Naive B cell (primary cell): Measurements from ENCODE around the gene ELOVL1. TPM values are rescaled to one million over a fixed set of nuclear protein-coding genes. Genes with fewer than 3 reads are reported as not detected.
A peak's percentile ranks its signal among the peaks of the same experiment; 100 is the strongest.
"Not testable (repeated sequence)": the region's sequence is repeated elsewhere in the genome, so short reads cannot be mapped to it uniquely, and the experiment has no call there.

Source experiments
- ATAC-seq, 2 donors: fragments of 150-1000 bp; cut with Tn5 transposase; 2 replicates each; pipeline ENCODE4 v1.10.0; 2021; ENCODE audit warnings: low read depth in 2 of 2, mild to moderate bottlenecking in 2 of 2, moderate library complexity in 2 of 2
- DNase-seq: peaks from one replicate; pipeline ENCODE4 v3.0.0; 2022
- H3K27ac Mint-ChIP-seq, 6 donors: one replicate each; pipeline ENCODE4 v1.8.0; 2020 to 2022; ENCODE audit warnings: mild to moderate bottlenecking in 6 of 6, mixed read lengths in 6 of 6, moderate library complexity in 5 of 6, inconsistent platforms in 2 of 6
- H3K27me3 Mint-ChIP-seq, 3 donors: one replicate each; pipeline ENCODE4 v1.8.0; 2021 to 2022; ENCODE audit warnings: mixed read lengths in 3 of 3, mild to moderate bottlenecking in 1 of 3
- H3K36me3 Mint-ChIP-seq, 2 donors: one replicate each; pipeline ENCODE4 v1.8.0; 2020 to 2022; ENCODE audit warnings: mixed read lengths in 2 of 2, inconsistent platforms in 1 of 2, mild to moderate bottlenecking in 1 of 2
- H3K4me1 Mint-ChIP-seq, 3 donors: one replicate each; pipeline ENCODE4 v1.8.0; 2020 to 2022; ENCODE audit warnings: mixed read lengths in 3 of 3, inconsistent platforms in 1 of 3, mild to moderate bottlenecking in 1 of 3, moderate library complexity in 1 of 3
- H3K4me3 Mint-ChIP-seq, 8 donors: one replicate each; pipeline ENCODE4 v1.8.0; 2020 to 2022; ENCODE audit warnings: mild to moderate bottlenecking in 8 of 8, mixed read lengths in 8 of 8, moderate library complexity in 8 of 8, inconsistent platforms in 2 of 8
- H3K9me3 Mint-ChIP-seq, 7 donors: one replicate each; pipeline ENCODE4 v1.8.0; 2020 to 2022; ENCODE audit warnings: mixed read lengths in 7 of 7, mild to moderate bottlenecking in 5 of 7, inconsistent platforms in 2 of 7, moderate library complexity in 1 of 7
- polyA plus RNA-seq, 6 donors: library from polyadenylated mRNA; unstranded; fragments of 300-500 nt; fragmentation: Illumina TruSeq; gene quantifications; one replicate each; pipeline ENCODE4 v1.2.3, GENCODE V29; 2021; ENCODE audit warnings: low read depth in 6 of 6

ELOVL1 gene
- polyA plus RNA-seq, 6 donors from 2014 or later = 55.8 to 91.0 (median 69.4) TPM

DNA sequence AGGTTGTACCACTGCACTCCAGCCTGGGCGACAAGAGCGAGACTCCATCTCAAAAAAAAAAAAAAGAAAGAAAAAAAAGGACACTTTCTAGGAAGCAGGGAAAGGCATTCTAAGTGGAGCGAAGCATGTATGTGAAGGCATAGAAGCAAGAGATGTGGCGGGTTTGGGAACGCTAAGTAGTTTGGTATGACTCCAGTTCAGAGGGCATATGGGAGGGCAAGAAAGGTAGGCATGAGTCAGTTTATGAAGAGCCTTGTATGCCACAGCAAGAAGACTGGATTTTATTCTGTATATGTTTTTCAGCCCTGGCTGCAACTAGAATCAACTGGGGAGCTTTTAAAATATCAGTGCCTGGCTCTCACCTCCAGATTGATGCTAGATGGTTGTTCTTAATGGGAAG is 4.4 kb upstream of the ELOVL1 start:
- no peaks in the 10 kb centered on the region for H3K9me3 Mint-ChIP-seq
- H3K4me3 Mint-ChIP-seq = no peak overlapping the region
- DNase-seq = no peak
- peak overlapping the region in 2 of 6 donors; percentile 35 to 36 for H3K27ac Mint-ChIP-seq
- no peaks in the 10 kb centered on the region for H3K36me3 Mint-ChIP-seq
- H3K4me1 Mint-ChIP-seq = peaks cover 26 to 30% (median 29%) of the 10 kb centered on the region in 3 donors
- H3K27me3 Mint-ChIP-seq = no peaks in the 10 kb centered on the region
- no peak for ATAC-seq

DNA sequence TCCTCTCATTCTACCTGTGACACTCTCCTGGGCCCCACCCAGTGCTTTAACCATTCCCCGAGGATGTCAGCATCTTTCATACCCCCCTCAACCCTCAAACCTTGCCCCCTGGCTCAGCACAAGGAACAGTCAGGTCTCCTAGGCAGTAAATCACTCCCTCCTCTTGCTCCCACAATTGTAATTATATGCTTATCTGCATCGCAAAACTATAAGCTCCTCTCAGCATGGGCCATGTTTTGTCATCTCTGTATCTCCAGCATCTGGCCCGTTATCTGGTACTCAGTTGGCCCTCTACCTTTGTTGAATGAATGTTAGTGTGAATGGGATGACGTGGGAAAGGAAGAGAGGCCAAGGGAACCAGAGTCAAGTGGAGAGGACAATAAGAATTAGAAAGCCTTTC is 2.8 kb upstream of the ELOVL1 start:
- no peak for ATAC-seq
- no peaks in the 10 kb centered on the region for H3K27me3 Mint-ChIP-seq
- H3K4me1 Mint-ChIP-seq = peaks cover 34 to 40% (median 37%) of the 10 kb centered on the region in 3 donors
- peak overlapping the region in 4 of 8 donors; percentile 36 to 73 (median 50) for H3K4me3 Mint-ChIP-seq
- H3K36me3 Mint-ChIP-seq = no peaks in the 10 kb centered on the region
- no peak for DNase-seq
- H3K27ac Mint-ChIP-seq = peak overlapping the region; percentile 4 to 78 (median 55)
- no peaks in the 10 kb centered on the region for H3K9me3 Mint-ChIP-seq

DNA sequence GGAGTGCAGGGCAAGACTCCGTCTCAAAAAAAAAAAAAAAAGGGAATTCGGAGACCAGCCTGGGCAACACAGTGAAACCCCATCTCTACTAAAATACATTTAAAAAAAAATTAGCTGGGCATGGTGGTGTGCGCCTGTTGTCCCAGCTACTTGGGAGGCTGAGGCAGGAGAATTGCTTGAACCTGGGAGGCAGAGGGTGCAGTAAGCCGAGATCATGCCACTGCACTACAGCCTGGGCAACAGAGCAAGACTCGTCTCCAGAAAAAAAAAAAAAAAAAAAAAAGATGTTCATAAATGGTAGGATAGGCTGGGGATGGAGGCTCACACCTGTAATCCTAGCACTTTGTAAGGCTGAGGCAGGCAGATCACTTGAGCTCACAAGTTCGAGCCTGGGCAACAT is 2.0 kb upstream of the ELOVL1 start:
- not testable (repeated sequence) for DNase-seq, H3K36me3 Mint-ChIP-seq, ATAC-seq, H3K9me3 Mint-ChIP-seq, H3K27me3 Mint-ChIP-seq
- Mint-ChIP-seq H3K27ac (peak overlapping the region in 1 of 6 donors; percentile 43), H3K4me1 (peaks cover 40 to 46% (median 43%) of the 10 kb centered on the region in 3 donors), H3K4me3 (peak overlapping the region in 2 of 8 donors; percentile 57 to 99)

DNA sequence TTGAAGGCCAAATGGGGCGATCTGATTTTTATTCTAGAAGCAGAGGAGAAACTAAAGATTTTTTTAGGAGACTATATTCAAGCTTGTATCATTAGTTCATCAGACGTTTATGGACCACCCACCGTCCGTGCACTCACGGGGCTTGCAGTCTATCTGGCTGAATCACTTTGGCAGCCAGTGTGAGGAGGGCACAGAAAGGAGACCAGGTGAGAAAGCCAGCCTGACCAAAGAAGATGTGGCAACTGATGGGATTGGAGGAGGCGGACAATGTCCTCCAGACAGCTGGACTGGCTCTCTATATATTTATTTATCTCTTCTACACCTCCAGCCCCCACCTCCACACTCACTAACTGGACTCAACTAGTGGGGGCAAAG is 822 bp upstream of the ELOVL1 start:
- no peaks in the 10 kb centered on the region for H3K27me3 Mint-ChIP-seq
- H3K36me3 Mint-ChIP-seq = peaks cover 7 to 9% of the 10 kb centered on the region in 2 donors
- no peaks in the 10 kb centered on the region for H3K9me3 Mint-ChIP-seq
- no peak for ATAC-seq
- peaks cover 43 to 53% (median 47%) of the 10 kb centered on the region in 3 donors for H3K4me1 Mint-ChIP-seq
- DNase-seq = no peak
- peak overlapping the region; percentile 85 to 99 (median 90) for H3K27ac Mint-ChIP-seq
- H3K4me3 Mint-ChIP-seq = peak overlapping the region; percentile 84 to 99 (median 92)

DNA sequence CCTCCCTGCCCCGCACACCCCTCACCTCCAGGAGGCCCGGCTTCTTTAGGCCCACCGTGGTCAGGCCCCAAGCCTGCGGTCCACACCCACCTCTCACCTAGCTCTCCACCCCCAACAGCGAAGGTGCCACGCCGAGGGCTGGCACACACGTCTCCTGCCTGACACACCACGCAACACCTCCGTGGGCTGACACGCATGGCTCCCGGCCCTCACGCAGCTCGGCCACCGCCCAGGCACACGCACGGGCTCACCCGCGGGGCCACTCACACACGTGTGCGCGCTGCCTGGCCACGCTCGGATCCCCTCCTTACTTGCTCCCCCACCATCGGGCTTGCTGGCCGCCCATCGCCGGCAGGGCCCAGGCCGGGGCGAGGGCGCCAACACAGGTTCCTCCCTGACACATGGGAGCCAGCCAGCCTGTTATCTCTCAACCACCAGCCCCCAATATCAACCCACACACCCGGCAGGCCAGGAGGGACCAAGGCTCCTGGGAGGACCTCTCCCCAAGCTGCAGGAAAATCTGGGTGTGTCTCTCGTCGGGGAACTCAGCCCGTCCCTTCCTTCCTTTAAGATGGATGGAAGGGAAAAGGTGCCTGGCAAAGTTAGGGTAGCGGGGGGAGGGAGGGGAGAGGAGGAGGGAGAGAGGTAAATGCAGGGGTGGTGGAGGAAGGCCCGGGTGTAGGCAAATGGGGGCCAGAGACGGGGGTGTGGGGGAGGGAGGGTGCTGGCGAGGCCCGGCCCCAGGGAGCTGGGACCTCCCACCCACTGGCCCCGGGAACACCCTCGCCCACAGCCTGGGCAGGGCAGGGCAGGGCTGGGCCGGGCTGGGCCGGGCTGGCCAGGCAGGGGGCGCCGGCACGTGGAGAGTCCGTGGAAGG is 546 bp downstream of the ELOVL1 start:
- ATAC-seq (peak; percentile 19 to 20), DNase-seq (no peak)
- Mint-ChIP-seq H3K4me3 (peak overlapping the region; percentile 84 to 93 (median 90)), H3K4me1 (peaks cover 43 to 53% (median 47%) of the 10 kb centered on the region in 3 donors), H3K27me3 (no peaks in the 10 kb centered on the region), H3K27ac (peak overlapping the region; percentile 69 to 92 (median 90)), H3K9me3 (no peaks in the 10 kb centered on the region), H3K36me3 (peaks cover 8 to 9% of the 10 kb centered on the region in 2 donors)

DNA sequence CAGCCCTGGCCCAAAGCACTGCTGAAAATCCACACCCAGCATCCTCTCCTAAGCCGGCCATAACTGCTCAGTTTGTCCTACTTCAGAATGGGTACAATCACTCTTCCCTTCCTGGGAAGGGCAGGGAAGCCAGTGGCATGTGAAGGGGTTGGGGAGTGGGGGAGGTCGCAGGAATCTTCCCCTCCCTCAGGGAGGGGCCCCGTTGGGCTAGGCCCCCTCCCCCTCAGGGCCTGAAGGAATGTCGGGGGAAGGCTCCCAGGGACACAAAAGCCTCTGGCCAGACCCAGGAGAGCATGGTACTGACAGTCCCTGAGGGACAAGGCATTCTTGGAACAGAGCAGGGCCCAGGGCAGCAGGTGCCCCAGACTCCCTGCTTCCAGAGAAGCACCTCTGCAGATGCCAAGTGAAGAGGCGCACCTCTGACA is 1.2 kb downstream of the ELOVL1 start:
- H3K9me3 Mint-ChIP-seq = no peaks in the 10 kb centered on the region
- H3K36me3 Mint-ChIP-seq = peaks cover 9 to 14% of the 10 kb centered on the region in 2 donors
- peak overlapping the region; percentile 69 to 92 (median 90) for H3K27ac Mint-ChIP-seq
- H3K4me1 Mint-ChIP-seq = peaks cover 43 to 53% (median 47%) of the 10 kb centered on the region in 3 donors
- DNase-seq (no peak), ATAC-seq (no peak)
- peak overlapping the region; percentile 84 to 93 (median 90) for H3K4me3 Mint-ChIP-seq
- no peaks in the 10 kb centered on the region for H3K27me3 Mint-ChIP-seq

DNA sequence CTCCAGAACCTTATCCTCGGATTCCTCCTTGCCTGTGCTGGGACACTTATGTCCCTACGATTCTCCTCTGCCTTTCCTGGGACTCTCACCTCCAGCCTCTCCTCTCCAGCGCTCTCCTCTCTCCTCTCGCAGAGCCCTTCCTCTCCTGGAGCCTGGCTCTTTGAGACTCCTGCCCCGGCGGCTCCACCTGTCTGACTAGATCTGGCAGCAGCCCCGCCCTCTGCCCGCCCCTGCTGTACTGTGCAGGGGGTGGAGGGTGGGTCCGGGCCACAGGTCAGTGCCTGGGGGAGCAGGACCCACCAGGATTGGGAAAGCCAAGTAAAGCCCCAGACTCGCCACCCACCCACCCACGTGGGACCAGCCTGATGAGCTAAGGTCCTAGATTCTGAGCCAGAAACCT is 1.6 kb downstream of the ELOVL1 start:
- H3K27ac Mint-ChIP-seq = peak overlapping the region in 4 of 6 donors; percentile 42 to 93 (median 86)
- H3K4me1 Mint-ChIP-seq = peaks cover 39 to 53% (median 47%) of the 10 kb centered on the region in 3 donors
- H3K36me3 Mint-ChIP-seq = peaks cover 9 to 18% of the 10 kb centered on the region in 2 donors
- peak overlapping the region; percentile 52 to 93 (median 88) for H3K4me3 Mint-ChIP-seq
- no peak for ATAC-seq
- H3K27me3 Mint-ChIP-seq = no peaks in the 10 kb centered on the region
- no peak for DNase-seq
- no peaks in the 10 kb centered on the region for H3K9me3 Mint-ChIP-seq

DNA sequence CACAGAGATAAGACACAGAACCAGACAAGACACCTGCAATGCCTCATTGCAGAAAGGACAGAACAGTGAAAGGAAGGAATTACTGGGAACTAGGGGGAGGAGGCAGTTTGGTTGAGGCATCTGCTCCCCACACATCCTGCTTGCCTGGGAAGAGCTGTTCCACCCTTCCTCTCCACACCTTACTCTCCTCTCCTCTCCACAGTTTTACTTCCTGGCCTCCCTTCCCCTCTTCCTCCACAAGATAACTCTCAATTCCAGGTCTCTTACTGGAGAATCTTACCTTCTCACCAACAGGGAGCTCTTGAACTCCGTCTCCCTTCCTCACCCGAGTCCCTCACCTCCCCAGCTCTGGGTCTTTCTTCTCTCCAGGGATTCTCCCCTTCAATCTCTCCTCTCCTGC is 2.1 kb downstream of the ELOVL1 start:
- no peaks in the 10 kb centered on the region for H3K9me3 Mint-ChIP-seq
- no peaks in the 10 kb centered on the region for H3K27me3 Mint-ChIP-seq
- ATAC-seq (no peak), DNase-seq (no peak)
- H3K4me3 Mint-ChIP-seq = peak overlapping the region; percentile 55 to 89 (median 73)
- H3K27ac Mint-ChIP-seq = peak overlapping the region in 5 of 6 donors; percentile 3 to 93 (median 82)
- H3K36me3 Mint-ChIP-seq = peaks cover 9 to 19% of the 10 kb centered on the region in 2 donors
- peaks cover 34 to 49% (median 44%) of the 10 kb centered on the region in 3 donors for H3K4me1 Mint-ChIP-seq

DNA sequence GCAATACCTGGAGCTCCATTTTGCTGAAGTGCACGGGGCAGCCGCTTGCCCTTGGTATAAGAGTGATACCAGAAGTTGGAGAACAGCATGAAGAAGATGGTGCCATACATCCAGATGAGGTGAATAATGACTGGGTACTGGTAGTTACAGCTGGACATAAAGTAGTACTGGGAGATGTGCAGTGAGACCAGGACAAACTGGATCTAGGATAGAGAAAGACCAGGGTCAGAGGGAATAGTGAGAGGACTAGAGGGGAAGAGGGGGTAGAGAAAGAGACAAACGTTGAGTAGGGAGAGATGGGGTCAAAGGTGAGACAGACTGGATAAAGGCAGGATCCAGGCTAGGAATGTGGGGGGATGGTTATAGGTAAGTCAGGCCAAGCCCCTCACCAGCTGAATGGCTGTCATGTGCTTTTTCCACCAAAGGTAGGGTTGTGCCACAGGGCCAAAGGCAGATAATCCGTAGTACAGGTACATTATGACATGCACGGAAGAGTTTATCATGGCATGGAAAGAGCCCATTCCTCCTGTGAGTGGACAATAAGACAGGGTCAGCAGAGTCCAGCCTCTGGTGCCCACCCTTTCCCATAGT is 3.8 kb downstream of the ELOVL1 start:
- peaks cover 33 to 50% (median 47%) of the 10 kb centered on the region in 3 donors for H3K4me1 Mint-ChIP-seq
- H3K27ac Mint-ChIP-seq = peak overlapping the region in 3 of 6 donors; percentile 29 to 87 (median 73)
- peaks cover 9 to 19% of the 10 kb centered on the region in 2 donors for H3K36me3 Mint-ChIP-seq
- no peaks in the 10 kb centered on the region for H3K9me3 Mint-ChIP-seq
- H3K27me3 Mint-ChIP-seq = no peaks in the 10 kb centered on the region
- ATAC-seq (no peak), DNase-seq (no peak)
- H3K4me3 Mint-ChIP-seq = peak overlapping the region in 2 of 8 donors; percentile 71 to 86

DNA sequence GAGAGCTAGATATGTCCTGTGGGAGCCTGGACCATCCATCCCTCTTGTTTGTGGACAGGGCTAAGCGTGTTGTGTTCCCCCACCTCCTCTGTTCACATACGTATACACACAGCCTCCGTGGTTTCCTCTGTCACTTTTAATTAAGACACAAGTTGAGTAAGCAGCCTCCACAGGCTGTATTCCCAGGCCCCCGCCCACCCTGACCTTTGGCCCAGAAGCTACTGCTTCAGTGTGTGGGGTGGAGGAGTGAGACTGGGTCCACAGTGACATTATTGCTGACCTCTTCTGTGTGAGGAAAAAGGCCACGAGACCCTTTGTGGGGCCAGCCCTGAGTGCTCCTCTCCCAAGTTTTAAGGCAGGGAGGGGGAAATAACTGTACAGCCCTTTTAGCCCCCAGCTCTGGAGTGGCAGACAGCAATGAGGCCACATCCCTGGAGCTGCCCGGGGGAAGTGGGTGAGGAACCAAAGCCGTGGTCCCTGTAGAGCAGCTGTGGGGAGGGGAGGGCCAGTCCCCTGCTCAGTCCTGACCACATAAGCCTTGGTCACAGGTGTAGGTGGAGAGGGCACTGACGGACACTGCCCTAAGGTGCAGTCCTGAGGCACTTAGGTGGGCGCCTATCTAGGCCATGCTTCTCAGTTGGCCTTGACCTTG is 4.4 kb downstream of the ELOVL1 start:
- H3K36me3 Mint-ChIP-seq = peaks cover 9 to 19% of the 10 kb centered on the region in 2 donors
- peaks cover 33 to 51% (median 43%) of the 10 kb centered on the region in 3 donors for H3K4me1 Mint-ChIP-seq
- no peak for ATAC-seq
- peak overlapping the region in 1 of 6 donors; percentile 87 for H3K27ac Mint-ChIP-seq
- peak overlapping the region in 2 of 8 donors; percentile 71 to 86 for H3K4me3 Mint-ChIP-seq
- no peaks in the 10 kb centered on the region for H3K9me3 Mint-ChIP-seq
- DNase-seq = no peak
- no peaks in the 10 kb centered on the region for H3K27me3 Mint-ChIP-seq

DNA sequence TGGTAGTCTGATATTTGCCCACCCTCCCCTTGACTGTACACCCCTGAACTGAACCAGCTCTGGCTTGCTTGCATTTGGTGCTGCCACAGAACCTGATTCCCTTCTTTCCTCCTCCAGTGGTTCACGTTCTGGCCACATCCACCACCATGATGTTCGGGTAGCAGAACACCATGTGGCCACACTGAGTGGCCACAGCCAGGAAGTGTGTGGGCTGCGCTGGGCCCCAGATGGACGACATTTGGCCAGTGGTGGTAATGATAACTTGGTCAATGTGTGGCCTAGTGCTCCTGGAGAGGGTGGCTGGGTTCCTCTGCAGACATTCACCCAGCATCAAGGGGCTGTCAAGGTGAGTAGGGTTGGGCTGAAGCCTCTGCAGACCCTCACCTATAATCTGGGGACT is 7.2 kb downstream of the ELOVL1 start:
- ATAC-seq (no peak), DNase-seq (no peak)
- H3K4me1 Mint-ChIP-seq = peaks cover 20 to 37% (median 34%) of the 10 kb centered on the region in 3 donors
- H3K27ac Mint-ChIP-seq = peak overlapping the region in 2 of 6 donors; percentile 75 to 80
- peaks cover 9 to 19% of the 10 kb centered on the region in 2 donors for H3K36me3 Mint-ChIP-seq
- H3K9me3 Mint-ChIP-seq = no peaks in the 10 kb centered on the region
- peak overlapping the region in 6 of 8 donors; percentile 2 to 75 (median 47) for H3K4me3 Mint-ChIP-seq
- H3K27me3 Mint-ChIP-seq = no peaks in the 10 kb centered on the region

DNA sequence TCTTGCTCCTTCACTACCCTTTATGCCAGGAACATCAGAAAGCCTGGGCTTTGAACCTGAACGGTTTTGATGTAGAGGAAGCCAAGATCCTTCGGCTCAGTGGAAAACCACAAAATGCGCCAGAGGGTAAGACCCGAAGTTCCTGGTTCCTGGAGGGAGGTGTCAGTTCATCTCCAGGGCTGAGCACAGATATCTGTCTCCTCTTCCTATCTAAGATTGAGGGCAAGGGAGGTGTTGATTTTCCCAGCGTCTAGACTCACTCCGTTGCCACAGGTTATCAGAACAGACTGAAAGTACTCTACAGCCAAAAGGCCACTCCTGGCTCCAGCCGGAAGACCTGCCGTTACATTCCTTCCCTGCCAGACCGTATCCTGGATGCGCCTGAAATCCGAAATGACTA is 8.1 kb downstream of the ELOVL1 start:
- peak overlapping the region in 1 of 6 donors; percentile 60 for H3K27ac Mint-ChIP-seq
- H3K4me1 Mint-ChIP-seq = peaks cover 13 to 29% (median 27%) of the 10 kb centered on the region in 3 donors
- no peak for DNase-seq
- H3K9me3 Mint-ChIP-seq = no peaks in the 10 kb centered on the region
- no peaks in the 10 kb centered on the region for H3K27me3 Mint-ChIP-seq
- no peak for ATAC-seq
- peaks cover 9 to 19% of the 10 kb centered on the region in 2 donors for H3K36me3 Mint-ChIP-seq
- peak overlapping the region; percentile 35 to 96 (median 86) for H3K4me3 Mint-ChIP-seq
